Type B pancreatic cell (in vitro differentiated cells): ENCODE data around the gene COL4A2. TPM values are rescaled to one million over a fixed set of nuclear protein-coding genes. Genes with fewer than 3 reads are reported as not detected.
A peak's percentile ranks its signal among the peaks of the same experiment; 100 is the strongest.

Experiments
- DNase-seq: peaks from one replicate; pipeline ENCODE4 v3.0.0; 2021; ENCODE audit warnings: mixed read lengths; ENCODE audit not compliant: unreplicated experiment; ENCODE audit errors: extremely low spot score
- H3K27ac Mint-ChIP-seq: 2 replicates; pipeline ENCODE4 v1.8.0; 2021; ENCODE audit warnings: mild to moderate bottlenecking, mixed read lengths
- H3K27me3 Mint-ChIP-seq: 2 replicates; pipeline ENCODE4 v1.8.0; 2021; ENCODE audit warnings: mixed read lengths
- H3K36me3 Mint-ChIP-seq: 2 replicates; pipeline ENCODE4 v1.8.0; 2021; ENCODE audit warnings: mixed read lengths
- H3K4me1 Mint-ChIP-seq: one replicate; pipeline ENCODE4 v1.8.0; 2021; ENCODE audit warnings: mixed read lengths; ENCODE audit not compliant: unreplicated experiment
- H3K4me3 Mint-ChIP-seq: 2 replicates; pipeline ENCODE4 v1.8.0; 2021; ENCODE audit warnings: mild to moderate bottlenecking, mixed read lengths
- H3K9me3 Mint-ChIP-seq: 2 replicates; pipeline ENCODE4 v1.8.0; 2021; ENCODE audit warnings: mixed read lengths
- total RNA-seq: library from RNA; stranded (reverse); gene quantifications from 2 replicates; pipeline ENCODE4 v1.2.1, GENCODE V29; 2021; ENCODE audit warnings: low replicate concordance
- TF ChIP-seq, protein P1 (sequence below): fragments of 200-600 bp; sonication (generic); conservative IDR thresholded peaks from 2 replicates; pipeline ENCODE4 v1.5.0; 2021; ENCODE audit warnings: antibody characterized with exemption, mild to moderate bottlenecking

COL4A2 gene
- total RNA-seq, 1 donor from 2014 or later = 145 TPM

DNA sequence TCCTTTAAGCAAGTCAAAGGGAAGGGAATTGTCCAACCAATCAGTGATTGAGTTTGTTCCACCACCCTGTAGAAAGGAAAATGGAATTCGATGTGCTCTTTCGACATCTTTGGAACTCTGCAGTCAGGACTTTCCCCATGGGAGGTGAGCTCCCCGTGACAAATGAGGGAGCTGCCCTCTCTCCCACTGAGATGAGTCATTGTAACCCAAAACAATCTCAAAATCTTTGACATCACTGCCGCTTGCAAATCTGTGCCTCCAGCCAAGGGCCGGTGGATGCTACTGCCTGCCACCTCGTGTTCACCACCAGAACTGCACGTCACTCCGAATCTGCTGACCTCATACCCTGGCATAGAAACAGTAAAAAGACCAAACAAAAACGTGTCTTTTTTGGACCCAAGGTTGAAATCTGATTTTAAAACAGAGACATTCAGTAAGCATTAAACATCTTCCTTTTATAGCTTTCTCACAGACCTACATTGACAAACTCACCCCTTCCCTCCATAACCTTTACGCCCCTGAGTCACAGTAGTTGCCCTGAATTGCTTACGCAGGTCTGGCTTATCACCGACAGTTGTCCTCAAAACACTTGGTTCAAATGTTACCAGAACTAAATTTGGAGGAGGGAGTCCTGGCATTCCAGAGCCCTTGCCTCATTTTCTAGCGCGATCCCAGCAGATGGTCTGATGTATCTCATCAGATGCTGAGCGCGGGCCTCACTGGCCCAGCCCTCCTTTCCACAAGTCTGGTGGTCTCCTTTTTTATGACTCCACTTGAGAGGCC is 105.2 kb downstream of the COL4A2 start:
- peaks cover 21% of the 10 kb centered on the region for H3K36me3 Mint-ChIP-seq
- peaks cover 28% of the 10 kb centered on the region for H3K4me1 Mint-ChIP-seq
- DNase-seq = no peak
- TF ChIP-seq, protein P1, sequence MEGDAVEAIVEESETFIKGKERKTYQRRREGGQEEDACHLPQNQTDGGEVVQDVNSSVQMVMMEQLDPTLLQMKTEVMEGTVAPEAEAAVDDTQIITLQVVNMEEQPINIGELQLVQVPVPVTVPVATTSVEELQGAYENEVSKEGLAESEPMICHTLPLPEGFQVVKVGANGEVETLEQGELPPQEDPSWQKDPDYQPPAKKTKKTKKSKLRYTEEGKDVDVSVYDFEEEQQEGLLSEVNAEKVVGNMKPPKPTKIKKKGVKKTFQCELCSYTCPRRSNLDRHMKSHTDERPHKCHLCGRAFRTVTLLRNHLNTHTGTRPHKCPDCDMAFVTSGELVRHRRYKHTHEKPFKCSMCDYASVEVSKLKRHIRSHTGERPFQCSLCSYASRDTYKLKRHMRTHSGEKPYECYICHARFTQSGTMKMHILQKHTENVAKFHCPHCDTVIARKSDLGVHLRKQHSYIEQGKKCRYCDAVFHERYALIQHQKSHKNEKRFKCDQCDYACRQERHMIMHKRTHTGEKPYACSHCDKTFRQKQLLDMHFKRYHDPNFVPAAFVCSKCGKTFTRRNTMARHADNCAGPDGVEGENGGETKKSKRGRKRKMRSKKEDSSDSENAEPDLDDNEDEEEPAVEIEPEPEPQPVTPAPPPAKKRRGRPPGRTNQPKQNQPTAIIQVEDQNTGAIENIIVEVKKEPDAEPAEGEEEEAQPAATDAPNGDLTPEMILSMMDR = peak; percentile 93
- H3K4me3 Mint-ChIP-seq = no peak overlapping the region
- no peaks in the 10 kb centered on the region for H3K9me3 Mint-ChIP-seq
- H3K27me3 Mint-ChIP-seq = no peaks in the 10 kb centered on the region
- H3K27ac Mint-ChIP-seq = peak overlapping the region; percentile 83

DNA sequence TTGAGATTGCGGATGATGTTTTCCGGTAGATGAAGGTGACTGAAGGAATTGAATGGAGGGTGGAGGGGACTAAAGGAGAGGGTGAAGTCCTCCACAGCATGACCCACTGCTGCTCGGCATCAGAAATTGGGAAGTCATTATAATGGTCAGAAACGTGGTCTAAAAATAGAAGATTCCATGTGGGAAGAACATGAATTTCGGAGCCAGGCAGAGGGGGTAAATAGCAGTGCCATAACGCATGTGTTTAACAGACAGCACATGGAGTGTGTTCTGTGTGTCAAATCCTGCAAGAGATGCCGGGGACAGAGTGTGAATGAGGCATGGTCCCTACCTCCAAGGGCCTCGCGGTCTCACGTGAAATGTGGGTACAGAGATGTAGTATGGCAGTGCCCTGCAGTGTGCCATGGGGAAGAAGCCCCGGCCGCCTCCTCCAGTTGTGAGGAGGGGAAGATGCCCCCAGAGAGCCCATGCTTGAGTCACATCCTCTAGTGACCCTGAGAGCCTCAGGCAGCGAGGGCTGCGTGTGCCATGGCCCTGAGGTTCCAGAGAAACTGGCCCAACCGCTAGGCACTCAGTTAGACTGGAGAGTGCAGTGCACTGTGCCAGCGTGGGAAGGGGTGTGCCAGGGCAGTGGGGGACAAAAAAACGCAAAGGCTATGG is 106.1 kb downstream of the COL4A2 start:
- DNase-seq = no peak
- Mint-ChIP-seq H3K4me1 (peaks cover 24% of the 10 kb centered on the region), H3K27me3 (no peaks in the 10 kb centered on the region), H3K4me3 (no peak overlapping the region), H3K36me3 (peaks cover 18% of the 10 kb centered on the region), H3K9me3 (no peaks in the 10 kb centered on the region), H3K27ac (peak overlapping the region; percentile 83)
- TF ChIP-seq, protein P1 = no peak

DNA sequence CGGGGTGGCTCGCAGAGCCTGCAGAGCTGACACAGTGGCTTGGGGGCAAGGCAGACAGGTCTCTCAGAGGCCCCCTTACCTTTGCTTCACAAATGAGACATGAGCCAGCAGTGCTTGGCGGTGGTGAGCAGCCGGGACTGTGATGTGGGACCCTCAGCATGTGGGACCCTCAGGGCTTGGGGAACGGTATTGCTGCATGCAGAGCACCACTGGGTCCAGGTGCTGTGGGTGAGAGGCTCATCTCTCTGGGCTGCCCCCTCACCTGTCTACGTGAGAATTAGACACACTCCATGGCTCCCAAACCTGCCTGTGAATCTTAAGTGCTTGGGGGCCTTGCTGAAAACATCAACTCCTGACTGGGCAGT is 106.6 kb downstream of the COL4A2 start:
- TF ChIP-seq, protein P1 = no peak
- no peak for DNase-seq
- Mint-ChIP-seq H3K4me1 (peaks cover 24% of the 10 kb centered on the region), H3K27me3 (no peaks in the 10 kb centered on the region), H3K27ac (no peak overlapping the region), H3K9me3 (no peaks in the 10 kb centered on the region), H3K4me3 (no peak overlapping the region), H3K36me3 (peaks cover 16% of the 10 kb centered on the region)

GRCh38 chr13:110414283-110414682 is 107.2 kb downstream of the COL4A2 start:
- Mint-ChIP-seq H3K9me3 (no peaks in the 10 kb centered on the region), H3K27ac (no peak overlapping the region), H3K4me3 (no peak overlapping the region), H3K4me1 (peaks cover 24% of the 10 kb centered on the region), H3K36me3 (peaks cover 16% of the 10 kb centered on the region), H3K27me3 (no peaks in the 10 kb centered on the region)
- TF ChIP-seq, protein P1 = no peak
- no peak for DNase-seq

DNA sequence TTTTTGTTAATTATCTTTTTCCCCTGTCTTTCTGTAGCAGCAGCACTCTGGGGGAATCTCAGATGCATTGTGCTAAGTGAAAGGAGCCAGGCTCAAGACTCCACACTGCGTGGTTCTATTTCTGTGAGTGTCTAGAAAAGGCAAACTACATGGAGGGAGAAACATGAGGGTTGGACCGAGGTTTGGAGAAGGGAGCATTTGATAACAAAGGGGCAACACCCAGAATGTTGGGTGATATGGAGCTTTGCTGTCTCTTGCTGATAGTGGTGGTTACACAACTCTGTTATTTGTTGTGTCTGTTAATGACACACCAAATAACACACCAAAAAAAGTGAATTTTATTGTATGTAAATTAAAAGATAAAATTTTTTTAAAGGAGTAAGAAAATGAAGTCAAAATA is 107.8 kb downstream of the COL4A2 start:
- TF ChIP-seq, protein P1 = no peak
- Mint-ChIP-seq H3K4me1 (peaks cover 24% of the 10 kb centered on the region), H3K36me3 (peaks cover 16% of the 10 kb centered on the region), H3K27ac (no peak overlapping the region), H3K9me3 (no peaks in the 10 kb centered on the region), H3K4me3 (no peak overlapping the region), H3K27me3 (no peaks in the 10 kb centered on the region)
- no peak for DNase-seq
